Activated T-helper 1 cell treated with anti-CD3 and anti-CD28 coated beads, Interleukin-2, amount 50 U/mL, for 16 hours (primary cell): ENCODE measurements around the gene CRY2.
"Not testable (repeated sequence)": the region's sequence is repeated elsewhere in the genome, so short reads cannot be mapped to it uniquely, and the experiment has no call there.

Source experiments
- DNase-seq, 2 donors: peaks; one replicate each; pipeline ENCODE4 v3.0.0-alpha.2; 2020; ENCODE audit warnings: low read depth in 1 of 2, low spot score in 1 of 2

The CRY2 gene

GRCh38 chr11:45811571-45812290 lies 35.5 kb upstream of the CRY2 start:
- DNase-seq = no peak

GRCh38 chr11:45812581-45813548 lies 34.4 kb upstream of the CRY2 start:
- no peak for DNase-seq

- DNase-seq = no peak
Measured at GRCh38 chr11:45815747-45816146, 31.5 kb upstream of the CRY2 start.

- DNase-seq = no peak
Measured at GRCh38 chr11:45816614-45817013, 30.7 kb upstream of the CRY2 start.

GRCh38 chr11:45817191-45817590 lies 30.1 kb upstream of the CRY2 start:
- no peak for DNase-seq

GRCh38 chr11:45818961-45819605 lies 28.2 kb upstream of the CRY2 start:
- DNase-seq = no peak

GRCh38 chr11:45820211-45820857 lies 26.9 kb upstream of the CRY2 start:
- no peak for DNase-seq

GRCh38 chr11:45826492-45826891 lies 20.8 kb upstream of the CRY2 start:
- DNase-seq = not testable (repeated sequence)

- no peak for DNase-seq
Measured at GRCh38 chr11:45827123-45827522, 20.2 kb upstream of the CRY2 start.

GRCh38 chr11:45828996-45829395 lies 18.3 kb upstream of the CRY2 start:
- DNase-seq = no peak

- DNase-seq = no peak
Measured at GRCh38 chr11:45830596-45830995, 16.7 kb upstream of the CRY2 start.

- no peak for DNase-seq
Measured at GRCh38 chr11:45832811-45833441, 14.3 kb upstream of the CRY2 start.

- no peak for DNase-seq
Measured at GRCh38 chr11:45833761-45834160, 13.5 kb upstream of the CRY2 start.

GRCh38 chr11:45834298-45834756 lies 12.9 kb upstream of the CRY2 start:
- no peak for DNase-seq

- DNase-seq = no peak
Measured at GRCh38 chr11:45839204-45839603, 8.1 kb upstream of the CRY2 start.

- not testable (repeated sequence) for DNase-seq
Measured at GRCh38 chr11:45840251-45840650, 7.0 kb upstream of the CRY2 start.

- DNase-seq = peak; percentile 73 to 79
Measured at GRCh38 chr11:45843158-45843924, 3.9 kb upstream of the CRY2 start.

- DNase-seq = no peak
Measured at GRCh38 chr11:45844822-45845578, 2.3 kb upstream of the CRY2 start.

GRCh38 chr11:45846174-45846675 lies 1.1 kb upstream of the CRY2 start:
- DNase-seq = no peak
